Omental fat pad (tissue), 4 donors: Measurements from ENCODE around the gene ZNF273. TPM values are rescaled to one million over a fixed set of nuclear protein-coding genes. Genes with fewer than 3 reads are reported as not detected.

Experiments used
- ATAC-seq: fragments of 150-250 bp; one replicate; pipeline ENCODE4 v1.9.1; 2016; ENCODE audit warnings: mild to moderate bottlenecking, moderate library complexity; ENCODE audit not compliant: low FRiP score
- DNase-seq: peaks from one replicate; pipeline ENCODE4 v3.0.0-alpha.2; 2019; ENCODE audit warnings: low spot score
- total RNA-seq, 4 donors: library from RNA; depleted of rRNA; stranded (reverse); fragments of >200 nt; gene quantifications; one replicate each; pipeline ENCODE4 v1.1.0, GENCODE V29; 2016
- TF ChIP-seq, protein P1 (sequence below), 3 donors: fragments of 450-650 bp; IDR thresholded peaks; one replicate each; pipeline ENCODE4 v1.5.1; 2016 to 2017; ENCODE audit warnings: antibody characterized with exemption in 3 of 3, mild to moderate bottlenecking in 3 of 3, moderate library complexity in 2 of 3

The ZNF273 gene
- total RNA-seq, 4 donors from 2014 or later = 2.4 to 12.9 (median 5.8) TPM

DNA sequence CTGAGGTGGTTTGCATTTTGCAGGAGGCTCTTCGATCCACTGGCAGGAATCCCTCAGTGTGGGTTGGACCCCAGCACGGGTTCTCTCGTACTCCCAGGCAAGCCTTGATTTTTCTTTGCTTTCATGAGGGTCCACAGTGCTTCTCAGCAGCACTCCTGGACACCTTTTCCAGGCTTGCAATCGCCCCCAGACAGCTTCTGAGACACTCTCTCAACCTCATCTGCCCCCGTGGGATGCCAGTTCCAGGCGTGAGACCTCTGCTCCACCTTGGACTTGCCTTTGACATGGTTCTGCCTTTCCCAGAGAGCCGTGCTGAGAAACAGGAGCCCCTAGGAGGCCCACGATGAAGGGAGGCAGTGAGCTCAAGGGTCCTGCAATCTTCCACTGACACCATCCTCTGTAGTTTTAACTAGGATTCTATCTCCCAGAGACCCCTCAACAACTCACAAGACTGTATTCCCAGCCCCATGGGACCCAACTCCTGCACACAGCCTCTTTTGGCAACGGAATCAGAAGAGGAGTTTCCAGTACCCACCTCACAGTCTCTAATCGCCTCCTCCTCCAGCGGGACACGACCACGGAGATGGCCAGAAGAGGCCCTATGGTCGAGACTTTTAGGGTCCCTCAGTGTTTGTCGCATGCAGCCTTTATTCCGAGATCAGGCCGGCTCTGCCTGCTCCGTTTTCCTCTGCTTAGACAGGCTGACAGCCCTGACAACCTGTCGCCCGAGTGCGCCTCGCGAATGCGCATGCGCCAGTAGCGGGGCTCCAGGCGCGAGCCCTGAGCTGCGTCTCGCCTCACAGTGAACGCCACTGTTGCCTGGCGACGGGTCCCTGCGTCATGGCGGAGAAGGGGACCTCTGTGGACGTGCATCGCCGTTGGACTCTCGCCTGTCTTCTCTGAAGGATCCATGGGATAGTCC lies 26.0 kb upstream of the ZNF273 start:
- TF ChIP-seq, protein P1, sequence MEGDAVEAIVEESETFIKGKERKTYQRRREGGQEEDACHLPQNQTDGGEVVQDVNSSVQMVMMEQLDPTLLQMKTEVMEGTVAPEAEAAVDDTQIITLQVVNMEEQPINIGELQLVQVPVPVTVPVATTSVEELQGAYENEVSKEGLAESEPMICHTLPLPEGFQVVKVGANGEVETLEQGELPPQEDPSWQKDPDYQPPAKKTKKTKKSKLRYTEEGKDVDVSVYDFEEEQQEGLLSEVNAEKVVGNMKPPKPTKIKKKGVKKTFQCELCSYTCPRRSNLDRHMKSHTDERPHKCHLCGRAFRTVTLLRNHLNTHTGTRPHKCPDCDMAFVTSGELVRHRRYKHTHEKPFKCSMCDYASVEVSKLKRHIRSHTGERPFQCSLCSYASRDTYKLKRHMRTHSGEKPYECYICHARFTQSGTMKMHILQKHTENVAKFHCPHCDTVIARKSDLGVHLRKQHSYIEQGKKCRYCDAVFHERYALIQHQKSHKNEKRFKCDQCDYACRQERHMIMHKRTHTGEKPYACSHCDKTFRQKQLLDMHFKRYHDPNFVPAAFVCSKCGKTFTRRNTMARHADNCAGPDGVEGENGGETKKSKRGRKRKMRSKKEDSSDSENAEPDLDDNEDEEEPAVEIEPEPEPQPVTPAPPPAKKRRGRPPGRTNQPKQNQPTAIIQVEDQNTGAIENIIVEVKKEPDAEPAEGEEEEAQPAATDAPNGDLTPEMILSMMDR (IDR thresholded peaks at IDR 0.05) = no peak
- no peak for DNase-seq
- no peak for ATAC-seq

DNA sequence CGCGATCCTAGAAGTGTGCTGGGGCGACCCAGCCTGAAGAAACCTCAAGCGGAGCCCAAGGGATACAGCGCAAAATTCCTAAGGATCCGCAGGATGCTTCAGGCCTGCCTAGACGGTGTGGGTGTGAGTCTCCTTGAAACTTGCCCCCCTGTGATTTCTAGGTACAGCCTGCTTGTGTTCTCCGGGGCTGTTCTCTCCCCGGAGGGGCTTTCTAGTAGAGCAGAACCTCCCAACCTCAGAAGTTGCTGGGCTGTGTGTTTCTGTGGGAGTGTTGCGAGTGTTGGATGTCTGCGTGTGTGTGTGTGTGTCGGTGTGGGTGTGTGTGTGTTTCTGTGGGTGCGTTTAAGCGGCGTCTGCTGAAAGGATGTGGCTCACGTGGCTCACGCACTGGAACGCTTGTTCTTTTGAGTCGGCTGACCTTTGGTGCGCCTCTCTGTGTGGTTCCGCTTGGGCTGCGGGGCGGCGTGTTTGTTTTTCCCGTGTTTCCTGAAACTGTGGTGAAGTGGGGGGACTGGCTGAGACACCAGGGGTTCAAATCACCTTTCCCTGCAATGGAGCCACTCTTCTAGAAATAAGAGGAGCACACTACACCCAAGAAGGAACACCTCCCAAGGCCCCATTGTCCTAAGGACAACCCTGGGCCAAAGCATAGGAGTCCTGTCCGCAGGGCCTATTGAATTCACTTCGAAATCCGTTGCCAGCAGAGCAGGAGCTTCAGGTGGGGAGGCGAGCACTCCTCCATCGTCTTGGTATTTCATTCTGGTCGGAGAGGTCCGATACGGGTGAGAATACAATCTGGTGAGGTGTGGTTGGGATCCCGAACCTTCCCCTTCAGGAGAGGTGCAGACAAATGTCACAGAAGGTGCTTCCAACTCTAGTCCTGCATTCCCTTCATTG lies 25.1 kb upstream of the ZNF273 start:
- no peak for ATAC-seq
- DNase-seq = no peak
- TF ChIP-seq, protein P1 (IDR thresholded peaks at IDR 0.05) = no peak

DNA sequence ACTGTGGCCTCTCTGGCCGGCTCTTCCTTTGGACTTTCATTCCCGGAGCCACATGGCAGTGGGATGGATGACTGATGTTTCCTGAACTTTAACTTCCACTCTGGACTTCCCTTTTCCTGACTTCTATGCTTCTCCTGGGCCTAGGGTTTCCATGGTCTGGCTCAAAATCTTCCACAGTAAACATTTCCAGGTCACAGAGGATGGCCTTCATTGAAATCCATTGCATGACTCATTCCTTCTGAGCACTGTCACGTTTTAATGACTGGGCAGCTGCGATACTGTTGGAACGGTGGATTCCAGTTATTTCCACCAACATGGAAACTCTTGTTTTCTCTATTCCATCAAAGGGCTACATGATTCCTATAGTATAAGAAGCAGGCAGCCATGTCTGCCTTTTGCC lies 24.4 kb upstream of the ZNF273 start:
- TF ChIP-seq, protein P1 (IDR thresholded peaks at IDR 0.05) = no peak
- ATAC-seq (no peak), DNase-seq (no peak)

DNA sequence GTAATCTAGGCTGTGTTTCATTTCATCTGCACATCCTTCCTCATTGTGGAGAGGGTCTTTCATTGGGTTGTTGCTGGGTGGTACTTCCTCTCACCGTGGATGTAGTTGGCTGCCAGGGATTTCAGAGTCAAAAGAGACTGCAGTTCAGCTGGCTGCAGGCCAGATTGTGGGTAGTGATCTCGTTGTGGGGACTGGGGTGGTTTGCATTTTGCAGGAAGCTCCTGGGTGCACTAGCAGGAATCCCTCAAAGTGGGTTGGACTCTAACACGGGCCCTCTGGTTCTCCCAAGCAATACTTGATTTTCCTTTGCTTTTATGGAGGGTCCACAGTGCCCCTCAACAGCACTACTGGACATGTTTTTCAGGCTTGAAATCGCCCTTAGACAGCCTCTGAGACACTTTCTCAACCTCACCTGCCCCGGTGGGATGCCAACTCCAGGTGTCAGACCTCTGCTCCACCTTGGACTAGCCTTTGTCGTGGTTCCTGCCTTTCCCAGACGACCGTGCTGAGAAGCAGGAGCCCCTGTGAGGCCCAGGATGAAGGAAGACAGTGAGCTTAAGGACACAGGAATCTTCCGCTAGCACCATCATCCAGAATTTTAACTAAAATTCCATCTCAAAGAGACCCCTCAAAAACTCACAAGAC lies 23.9 kb upstream of the ZNF273 start:
- no peak for ATAC-seq
- TF ChIP-seq, protein P1 (IDR thresholded peaks at IDR 0.05) = no peak
- DNase-seq = no peak

DNA sequence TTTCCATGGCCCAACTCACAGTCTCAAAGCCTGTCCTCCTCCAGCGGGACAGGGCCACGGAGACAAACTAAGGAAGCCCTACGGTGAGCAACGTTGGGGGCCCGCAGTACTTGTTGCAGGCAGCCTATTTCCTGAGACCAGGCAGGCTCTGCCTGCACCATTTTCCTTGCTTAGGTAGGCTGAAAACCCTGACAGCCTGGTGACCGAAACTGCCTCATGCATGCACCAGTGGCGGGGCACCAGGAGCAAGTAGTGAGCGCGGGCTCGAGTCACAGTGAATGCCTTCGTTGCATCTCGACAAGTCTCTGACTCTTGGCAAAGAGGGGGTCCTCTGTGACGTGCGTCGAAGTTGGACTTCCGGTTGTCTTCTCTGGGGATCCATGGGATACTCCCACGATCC lies 23.3 kb upstream of the ZNF273 start:
- TF ChIP-seq, protein P1 (IDR thresholded peaks at IDR 0.05) = no peak
- ATAC-seq = no peak
- DNase-seq = no peak

DNA sequence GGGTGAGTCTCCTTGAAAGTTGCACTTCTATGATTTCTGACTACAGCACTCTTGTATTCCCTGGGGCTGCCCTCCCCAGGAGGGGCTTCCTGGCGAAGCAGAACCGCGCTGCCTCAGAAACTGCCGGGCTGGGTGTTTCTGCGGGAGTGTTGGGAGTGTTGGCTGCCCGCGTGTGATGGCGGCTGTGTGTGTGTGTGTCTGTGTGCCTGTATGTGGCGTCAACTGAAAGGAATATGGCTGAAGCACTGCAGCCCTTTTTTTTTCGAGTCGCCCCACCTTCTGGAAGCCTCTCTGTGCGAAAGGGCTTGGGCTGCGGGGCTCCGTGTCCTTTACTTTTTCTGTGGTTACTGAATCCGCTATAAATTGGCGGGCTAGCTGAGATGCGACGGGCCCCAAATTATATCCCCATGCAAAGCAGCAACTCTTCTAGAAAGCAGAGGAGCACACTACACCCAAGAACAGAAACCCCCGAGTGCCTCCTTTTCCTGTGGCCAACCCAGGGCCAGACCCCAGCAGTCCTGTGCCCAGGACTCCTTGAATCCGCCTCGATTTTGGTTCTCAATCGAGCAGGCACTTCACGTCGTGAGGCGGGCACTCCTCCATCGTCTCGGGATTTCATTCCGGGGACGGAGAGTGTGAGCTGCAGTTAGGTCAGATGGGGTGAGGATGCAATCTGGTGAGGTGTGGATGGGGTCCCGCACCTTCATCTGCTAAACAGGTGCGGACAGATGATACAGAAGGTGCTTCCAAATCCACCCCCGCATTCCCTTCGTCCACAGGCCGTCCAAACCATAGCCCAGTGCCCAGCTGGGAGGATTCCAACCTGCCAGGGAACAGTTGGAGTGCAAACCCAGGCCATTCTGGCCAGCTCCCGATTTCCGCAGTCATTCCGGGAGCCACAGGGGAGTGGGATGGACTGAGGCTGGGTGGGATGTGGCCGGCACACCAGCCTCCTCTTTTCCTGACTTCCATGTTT lies 22.5 kb upstream of the ZNF273 start:
- ATAC-seq = no peak
- DNase-seq = no peak
- TF ChIP-seq, protein P1 (IDR thresholded peaks at IDR 0.05) = no peak
